Endothelial cell (in vitro differentiated cells): ENCODE data around the gene DCP2. TPM values are rescaled to one million over a fixed set of nuclear protein-coding genes. Genes with fewer than 3 reads are reported as not detected.
A peak's percentile ranks its signal among the peaks of the same experiment; 100 is the strongest.

ENCODE experiments used
- DNase-seq: peaks from one replicate; pipeline ENCODE4 v3.0.0; 2021; ENCODE audit warnings: low spot score
- H3K27ac Mint-ChIP-seq: one replicate; pipeline ENCODE4 v1.8.0; 2021; ENCODE audit warnings: mixed read lengths, inconsistent platforms; ENCODE audit not compliant: unreplicated experiment
- H3K27me3 Mint-ChIP-seq: one replicate; pipeline ENCODE4 v1.8.0; 2021; ENCODE audit warnings: mild to moderate bottlenecking, moderate library complexity, mixed read lengths, inconsistent platforms; ENCODE audit not compliant: unreplicated experiment
- H3K36me3 Mint-ChIP-seq: one replicate; pipeline ENCODE4 v1.8.0; 2021; ENCODE audit warnings: mild to moderate bottlenecking, low read depth, mixed read lengths, inconsistent platforms; ENCODE audit not compliant: unreplicated experiment
- H3K4me1 Mint-ChIP-seq: one replicate; pipeline ENCODE4 v1.8.0; 2021; ENCODE audit warnings: mild to moderate bottlenecking, mixed read lengths, inconsistent platforms; ENCODE audit not compliant: unreplicated experiment
- H3K4me3 Mint-ChIP-seq: one replicate; pipeline ENCODE4 v1.8.0; 2021; ENCODE audit warnings: mild to moderate bottlenecking, mixed read lengths, inconsistent platforms; ENCODE audit not compliant: unreplicated experiment
- H3K9me3 Mint-ChIP-seq: one replicate; pipeline ENCODE4 v1.8.0; 2021; ENCODE audit warnings: mixed read lengths, inconsistent platforms; ENCODE audit not compliant: unreplicated experiment
- long read RNA-seq: library from polyadenylated mRNA; unstranded; transcript quantifications from one replicate; pipeline ENCODE4 v2.0.0, GENCODE V29; 2020; ENCODE audit not compliant: unreplicated experiment
- total RNA-seq: library from RNA; stranded (reverse); fragmentation: NEBNext Ultra II Directional; extraction: Animal tissue kit (Norgen Biotek cat#: 25700); gene quantifications from one replicate; pipeline ENCODE4 v1.2.1, GENCODE V29; 2021; ENCODE audit not compliant: unreplicated experiment
- TF ChIP-seq, protein P1 (sequence below): fragments of 200-600 bp; sonication (generic); IDR thresholded peaks from one replicate; pipeline ENCODE4 v1.5.0; 2021; ENCODE audit warnings: antibody characterized with exemption; ENCODE audit not compliant: unreplicated experiment

Gene DCP2
- 75.6 TPM for total RNA-seq
- long read RNA-seq, full-length matches to known transcripts = 7 of 15 reads
- long read RNA-seq, partial matches to known transcripts = 3 of 15 reads
- long read RNA-seq, other reads (novel, unspliced or antisense) = 5 of 15 reads

DNA sequence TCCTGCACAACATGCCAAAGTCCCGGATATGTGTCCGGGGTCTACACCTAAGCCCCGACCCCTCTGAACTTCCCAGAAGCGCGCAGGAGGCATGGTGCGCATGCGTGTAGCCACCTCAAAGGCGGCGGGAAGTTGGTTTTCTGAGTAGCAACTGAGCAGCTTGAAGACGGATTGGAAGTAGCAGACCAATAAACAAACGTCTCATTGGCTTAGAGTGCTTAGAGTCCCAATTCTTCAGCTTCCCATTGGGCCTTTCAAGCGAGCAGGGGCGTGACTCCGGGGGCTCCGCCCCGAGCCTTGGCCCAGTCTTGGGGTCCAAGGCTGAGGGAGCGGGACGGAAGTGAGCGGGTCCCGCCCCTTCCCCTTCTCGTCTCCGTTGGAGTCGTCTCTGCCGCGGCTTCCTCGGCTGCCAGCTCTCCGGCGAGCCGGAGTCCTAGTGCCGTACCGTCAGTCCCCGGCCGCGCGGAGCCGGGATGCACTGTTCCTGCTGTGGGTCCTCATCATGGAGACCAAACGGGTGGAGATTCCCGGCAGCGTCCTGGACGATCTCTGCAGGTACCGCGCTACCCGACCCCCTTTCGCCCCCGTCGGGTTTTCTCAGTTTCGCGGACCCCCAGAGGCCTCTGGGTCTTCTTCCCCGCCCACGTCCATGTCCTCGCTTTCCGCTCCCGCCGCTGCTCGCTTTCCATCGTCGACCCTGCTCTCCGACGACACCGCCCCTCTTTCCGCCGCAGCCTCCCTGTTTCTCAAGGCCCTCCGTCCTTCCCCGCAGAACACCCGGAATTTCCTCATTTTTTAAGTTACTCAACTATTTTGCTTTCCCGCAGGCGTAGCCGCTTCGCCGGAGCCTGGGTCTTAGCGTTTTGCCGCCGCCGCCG, at the start of gene DCP2:
Gene DCP2, plus strand, starts transcription at position 367 of the 878 bp plus-strand sequence. Its CDS starts 136 bp downstream, at position 503.
- TF ChIP-seq, protein P1, sequence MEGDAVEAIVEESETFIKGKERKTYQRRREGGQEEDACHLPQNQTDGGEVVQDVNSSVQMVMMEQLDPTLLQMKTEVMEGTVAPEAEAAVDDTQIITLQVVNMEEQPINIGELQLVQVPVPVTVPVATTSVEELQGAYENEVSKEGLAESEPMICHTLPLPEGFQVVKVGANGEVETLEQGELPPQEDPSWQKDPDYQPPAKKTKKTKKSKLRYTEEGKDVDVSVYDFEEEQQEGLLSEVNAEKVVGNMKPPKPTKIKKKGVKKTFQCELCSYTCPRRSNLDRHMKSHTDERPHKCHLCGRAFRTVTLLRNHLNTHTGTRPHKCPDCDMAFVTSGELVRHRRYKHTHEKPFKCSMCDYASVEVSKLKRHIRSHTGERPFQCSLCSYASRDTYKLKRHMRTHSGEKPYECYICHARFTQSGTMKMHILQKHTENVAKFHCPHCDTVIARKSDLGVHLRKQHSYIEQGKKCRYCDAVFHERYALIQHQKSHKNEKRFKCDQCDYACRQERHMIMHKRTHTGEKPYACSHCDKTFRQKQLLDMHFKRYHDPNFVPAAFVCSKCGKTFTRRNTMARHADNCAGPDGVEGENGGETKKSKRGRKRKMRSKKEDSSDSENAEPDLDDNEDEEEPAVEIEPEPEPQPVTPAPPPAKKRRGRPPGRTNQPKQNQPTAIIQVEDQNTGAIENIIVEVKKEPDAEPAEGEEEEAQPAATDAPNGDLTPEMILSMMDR = no peak
- H3K9me3 Mint-ChIP-seq = no peaks in the 10 kb centered on the region
- H3K36me3 Mint-ChIP-seq = no peaks in the 10 kb centered on the region
- peak within 1 kb of the TSS; percentile 99 for H3K27ac Mint-ChIP-seq
- peaks cover 9% of the 10 kb centered on the region for H3K27me3 Mint-ChIP-seq
- peak within 1 kb of the TSS; percentile 100 for H3K4me3 Mint-ChIP-seq
- peak; percentile 91 for DNase-seq
- peaks cover 31% of the 10 kb centered on the region for H3K4me1 Mint-ChIP-seq

DNA sequence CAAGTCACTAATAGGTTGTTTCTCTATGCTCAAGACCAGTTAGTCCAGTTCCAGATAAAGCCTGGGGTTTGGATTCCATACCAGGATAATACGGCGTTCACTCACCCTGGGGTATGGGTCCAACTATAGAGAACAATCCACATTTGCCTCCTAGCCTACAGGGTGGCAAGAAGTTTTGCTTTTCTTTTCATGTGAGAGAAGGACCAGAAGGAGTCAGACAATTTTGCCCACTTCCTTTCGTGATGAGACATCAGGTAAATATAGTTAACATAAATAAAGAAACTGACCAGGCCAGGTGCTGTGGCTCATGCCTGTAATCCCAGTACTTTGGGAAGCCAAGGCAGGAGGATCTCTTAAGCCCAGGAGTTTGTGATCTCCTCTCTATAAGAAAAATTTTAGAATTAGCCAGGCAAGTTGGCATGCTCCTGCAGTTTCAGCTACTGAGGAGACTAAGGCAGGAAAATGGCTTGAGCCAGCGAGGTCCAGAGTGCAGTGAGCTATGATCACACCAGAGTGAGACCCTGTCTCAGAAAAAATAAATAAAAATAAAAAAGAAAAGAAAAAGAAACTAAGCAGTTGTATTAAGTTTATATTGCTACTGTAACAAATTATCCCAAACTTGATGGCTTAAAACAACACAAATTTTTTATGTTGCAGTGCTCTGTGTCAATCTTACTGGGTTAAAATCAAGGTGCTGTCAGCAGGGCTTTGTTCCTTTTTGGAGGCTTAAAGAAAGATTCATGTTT, 47.1 kb upstream of the DCP2 start:
- no peaks in the 10 kb centered on the region for H3K27me3 Mint-ChIP-seq
- H3K9me3 Mint-ChIP-seq = no peaks in the 10 kb centered on the region
- peaks cover 3% of the 10 kb centered on the region for H3K4me1 Mint-ChIP-seq
- no peaks in the 10 kb centered on the region for H3K36me3 Mint-ChIP-seq
- TF ChIP-seq, protein P1 = no peak
- no peak for DNase-seq
- no peak overlapping the region for H3K27ac Mint-ChIP-seq
- H3K4me3 Mint-ChIP-seq = no peak overlapping the region

DNA sequence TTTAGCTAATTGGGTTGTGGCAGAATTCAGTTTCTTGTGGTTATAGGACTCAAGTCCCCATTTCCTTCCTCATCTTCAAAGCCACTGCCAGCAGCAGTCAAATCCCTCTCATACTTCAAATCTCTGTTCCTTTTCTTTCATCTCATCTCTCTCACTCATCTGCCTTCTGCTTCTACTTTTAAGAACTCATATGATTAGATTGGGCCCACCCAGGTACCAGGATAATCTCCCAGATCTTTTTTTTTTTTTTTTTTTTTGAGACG, 46.6 kb upstream of the DCP2 start:
- TF ChIP-seq, protein P1 = no peak
- H3K4me1 Mint-ChIP-seq = peaks cover 3% of the 10 kb centered on the region
- no peaks in the 10 kb centered on the region for H3K27me3 Mint-ChIP-seq
- H3K27ac Mint-ChIP-seq = no peak overlapping the region
- no peaks in the 10 kb centered on the region for H3K36me3 Mint-ChIP-seq
- no peak overlapping the region for H3K4me3 Mint-ChIP-seq
- no peaks in the 10 kb centered on the region for H3K9me3 Mint-ChIP-seq
- DNase-seq = no peak

DNA sequence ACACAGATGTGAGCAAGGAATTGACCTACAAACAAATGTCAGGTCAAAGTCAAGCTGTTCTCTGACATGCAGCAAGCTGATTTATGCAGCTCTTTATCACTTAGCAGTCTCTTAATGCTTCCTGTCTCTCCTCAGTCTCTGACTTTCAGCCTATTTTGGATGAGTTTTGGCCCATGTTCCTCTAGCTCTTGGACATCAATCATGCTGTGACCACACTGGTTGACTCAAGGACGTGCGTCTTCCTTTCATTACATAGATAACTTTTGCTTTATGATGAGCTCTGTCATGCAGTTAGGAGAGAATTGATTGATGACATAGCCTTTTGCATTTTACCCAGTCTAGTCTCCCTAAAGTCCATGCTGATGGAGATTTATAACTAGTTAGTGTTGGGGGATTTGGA, 45.1 kb upstream of the DCP2 start:
- peaks cover 3% of the 10 kb centered on the region for H3K4me1 Mint-ChIP-seq
- no peak for DNase-seq

More for the DNA sequence above, 45.1 kb upstream of the DCP2 start:
- H3K9me3 Mint-ChIP-seq = no peaks in the 10 kb centered on the region
- TF ChIP-seq, protein P1 = no peak
- no peaks in the 10 kb centered on the region for H3K36me3 Mint-ChIP-seq
- no peak overlapping the region for H3K4me3 Mint-ChIP-seq
- H3K27me3 Mint-ChIP-seq = no peaks in the 10 kb centered on the region
- H3K27ac Mint-ChIP-seq = no peak overlapping the region
